ENCODE results near the gene NRL. TPM values are rescaled to one million over a fixed set of nuclear protein-coding genes. Genes with fewer than 3 reads are reported as not detected.
"Not testable (repeated sequence)": the region's sequence is repeated elsewhere in the genome, so short reads cannot be mapped to it uniquely, and the experiment has no call there.

NRL gene
- total and polyA plus RNA-seq, 5 donors: 0.79 to 2.9 (median 2.6) TPM

DNA sequence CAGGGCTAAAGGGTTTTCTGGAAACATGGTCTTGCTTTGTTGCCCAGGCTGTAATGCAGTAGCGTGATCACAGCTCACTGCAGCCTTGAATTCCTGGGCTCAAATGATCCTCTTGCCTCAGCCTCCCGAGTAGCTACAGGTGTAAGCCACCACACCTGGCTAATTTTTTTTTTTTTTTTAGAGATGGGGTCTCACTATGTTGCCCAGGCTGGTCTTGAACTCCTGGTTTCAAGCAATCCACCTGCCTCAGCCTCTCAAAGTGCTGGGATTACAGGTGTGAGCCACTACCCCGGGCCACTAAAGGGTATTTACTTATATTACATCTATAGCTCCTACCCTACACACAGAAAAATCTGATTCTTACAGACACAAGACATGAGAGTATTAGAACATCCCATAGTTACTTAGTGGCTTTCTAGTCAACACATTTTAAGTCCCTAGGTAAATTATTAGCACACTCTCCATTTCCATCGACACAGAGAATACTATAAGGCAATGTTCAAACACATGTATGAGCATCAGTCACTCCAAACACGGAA lies 6.3 kb downstream of the NRL start:
- Histone ChIP-seq H3K9me3 (ENCODE audit: control insufficient read depth, low read length) (no peaks in the 10 kb centered on the region), H3K27me3 (ENCODE audit: control insufficient read depth, insufficient read depth) (no peaks in the 10 kb centered on the region), H3K4me3 (ENCODE audit: low read length) (no peak overlapping the region), H3K27ac (ENCODE audit: low read length) (no peak overlapping the region), H3K4me1 (ENCODE audit: control insufficient read depth, insufficient read depth, low read length) (no peaks in the 10 kb centered on the region)
- 45% methylated on average over 5 of the region's 5 CpGs for WGBS
- intact Hi-C loops (cut with DNase I): loop anchor here in 3 of 4 donors (5.0 to 10.0 kb wide), 2 partner anchors 51 to 54 kb away; partner anchors contain the start of gene CARMIL3 (in 2 of the 3)
- ATAC-seq (peak in 1 of 2 donors; percentile 4), DNase-seq (no peak)

DNA sequence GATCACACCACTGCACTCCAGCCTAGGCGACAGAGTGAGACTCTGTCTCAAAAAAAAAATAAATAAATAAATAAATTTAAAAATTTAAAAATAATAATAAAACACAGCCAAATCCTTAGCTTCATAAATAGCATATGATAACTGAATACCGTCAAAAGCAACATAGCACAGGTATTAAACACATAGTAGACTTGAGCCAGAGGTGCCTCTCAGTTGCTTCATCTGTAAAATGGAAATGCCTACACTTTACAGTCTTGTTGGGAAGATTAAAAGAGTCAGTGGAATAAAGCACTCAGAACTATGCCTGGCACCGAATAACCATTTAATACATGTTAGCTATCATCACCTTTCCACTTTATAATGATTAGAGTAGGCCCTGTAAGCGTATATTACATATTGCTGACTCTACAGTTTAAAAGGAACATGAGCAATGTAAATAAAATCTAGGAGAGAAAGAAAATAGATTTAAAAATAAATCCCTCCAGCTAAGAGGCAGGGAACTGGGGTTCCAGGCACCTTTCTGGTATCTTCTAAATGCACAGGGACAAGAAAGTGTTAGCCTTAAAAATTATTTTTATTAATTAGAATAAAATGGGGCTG lies 8.0 kb downstream of the NRL start:
- intact Hi-C loops (cut with DNase I): loop anchor here in 3 of 4 donors (5.0 to 10.0 kb wide), 2 partner anchors 49 to 52 kb away; partner anchors contain the start of gene CARMIL3 (in 2 of the 3)
- Histone ChIP-seq H3K9me3 (ENCODE audit: control insufficient read depth, low read length) (no peaks in the 10 kb centered on the region), H3K4me1 (ENCODE audit: control insufficient read depth, insufficient read depth, low read length) (no peaks in the 10 kb centered on the region), H3K27ac (ENCODE audit: low read length) (no peak overlapping the region), H3K27me3 (ENCODE audit: control insufficient read depth, insufficient read depth) (no peaks in the 10 kb centered on the region), H3K4me3 (ENCODE audit: low read length) (no peak overlapping the region)
- WGBS: 86% methylated on average over 4 of the region's 4 CpGs
- ATAC-seq (no peak), DNase-seq (no peak)

DNA sequence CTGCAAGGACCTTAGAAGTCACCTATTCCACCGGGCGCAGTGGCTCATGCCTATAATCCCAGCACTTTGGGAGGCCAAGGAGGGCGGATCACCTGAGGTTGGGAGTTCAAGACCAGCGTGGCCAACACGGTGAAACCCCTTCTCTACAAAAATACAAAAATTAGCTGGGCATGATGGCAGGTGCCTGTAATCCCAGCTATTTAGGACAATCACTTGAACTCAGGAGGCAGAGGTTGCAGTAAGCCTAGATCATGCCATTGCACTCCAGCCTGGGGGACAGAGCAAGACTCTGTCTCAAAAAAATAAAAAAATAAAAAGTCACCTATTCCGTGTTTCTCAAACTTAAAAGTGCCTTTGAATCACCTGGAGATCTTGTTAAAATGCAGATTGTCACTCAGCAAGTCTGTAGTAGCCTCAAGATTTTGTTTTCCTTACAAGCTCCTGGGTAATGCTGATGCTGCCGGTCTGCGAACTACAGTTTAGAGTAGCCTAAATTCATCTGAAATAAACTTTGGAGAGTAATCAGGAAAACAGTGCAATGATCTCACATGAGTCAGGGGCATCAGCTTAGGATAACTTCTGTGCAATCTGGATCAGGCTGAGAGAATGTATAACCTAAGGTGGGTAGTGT lies 9.0 kb downstream of the NRL start:
- not testable (repeated sequence) for H3K4me3 ChIP-seq (ENCODE audit: low read length); H3K27ac ChIP-seq (ENCODE audit: low read length); H3K9me3 ChIP-seq (ENCODE audit: control insufficient read depth, low read length); ATAC-seq; H3K4me1 ChIP-seq (ENCODE audit: control insufficient read depth, insufficient read depth, low read length); DNase-seq; H3K27me3 ChIP-seq (ENCODE audit: control insufficient read depth, insufficient read depth)
- intact Hi-C loops (cut with DNase I): loop anchor here in 3 of 4 donors (5.0 to 10.0 kb wide), 2 partner anchors 48 to 51 kb away; partner anchors contain the start of gene CARMIL3 (in 2 of the 3)
- 94% methylated on average over 8 of the region's 8 CpGs for WGBS

DNA sequence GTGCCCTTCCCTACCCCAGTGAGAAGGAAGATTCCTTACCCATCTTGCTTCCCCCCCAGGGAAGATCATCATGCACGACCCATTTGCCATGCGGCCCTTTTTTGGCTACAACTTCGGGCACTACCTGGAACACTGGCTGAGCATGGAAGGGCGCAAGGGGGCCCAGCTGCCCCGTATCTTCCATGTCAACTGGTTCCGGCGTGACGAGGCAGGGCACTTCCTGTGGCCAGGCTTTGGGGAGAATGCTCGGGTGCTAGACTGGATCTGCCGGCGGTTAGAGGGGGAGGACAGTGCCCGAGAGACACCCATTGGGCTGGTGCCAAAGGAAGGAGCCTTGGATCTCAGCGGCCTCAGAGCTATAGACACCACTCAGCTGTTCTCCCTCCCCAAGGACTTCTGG lies 11.3 kb downstream of the NRL start:
- WGBS: 91% methylated on average over 13 of the region's 13 CpGs
- H3K27me3 ChIP-seq (ENCODE audit: control insufficient read depth, insufficient read depth): no peaks in the 10 kb centered on the region
- intact Hi-C loops (cut with DNase I): loop anchor here in 2 of 4 donors (10.0 kb wide), 1 partner anchor 49 kb away; the partner anchor contains the start of gene CARMIL3 (in 2 of the 2)
- no peaks in the 10 kb centered on the region for H3K9me3 ChIP-seq (ENCODE audit: control insufficient read depth, low read length)
- no peak overlapping the region for H3K27ac ChIP-seq (ENCODE audit: low read length)
- H3K4me1 ChIP-seq (ENCODE audit: control insufficient read depth, insufficient read depth, low read length): no peaks in the 10 kb centered on the region
- no peak overlapping the region for H3K4me3 ChIP-seq (ENCODE audit: low read length)
- no peak for DNase-seq
- ATAC-seq: no peak

DNA sequence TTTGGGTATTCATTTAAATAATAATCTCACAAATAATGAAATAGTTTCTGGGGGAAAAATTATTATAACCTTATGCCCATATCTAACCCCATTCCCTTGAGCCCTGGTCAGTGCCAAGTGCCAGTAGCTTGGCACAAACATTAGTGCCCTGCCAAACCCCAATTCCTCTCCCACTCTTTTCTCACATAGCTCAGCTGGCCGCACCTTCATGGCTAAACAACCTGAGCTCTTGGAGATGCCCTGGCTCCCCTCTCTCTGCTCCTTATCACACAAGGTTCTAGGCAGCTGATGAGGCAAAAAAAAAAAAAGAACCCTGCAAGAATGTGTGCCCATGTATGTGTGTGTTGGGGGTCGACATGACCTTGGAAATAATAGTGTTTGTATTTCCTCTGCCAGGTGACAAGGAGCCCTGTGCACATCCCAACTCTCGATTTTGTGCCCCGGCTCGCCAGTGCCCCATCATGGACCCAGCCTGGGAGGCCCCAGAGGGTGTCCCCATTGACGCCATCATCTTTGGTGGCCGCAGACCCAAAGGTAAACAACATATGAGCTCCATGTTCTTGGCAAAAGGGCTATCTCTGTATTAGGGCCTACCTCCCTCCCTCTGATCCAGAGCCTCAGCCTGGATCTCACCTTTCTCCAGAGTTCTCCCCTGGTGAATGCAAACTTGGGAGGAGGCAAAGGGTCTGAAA lies 12.2 kb downstream of the NRL start:
- no peak for ATAC-seq
- WGBS: 92% methylated on average over 7 of the region's 7 CpGs
- intact Hi-C loops (cut with DNase I): loop anchor here in 2 of 4 donors (10.0 kb wide), 1 partner anchor 48 kb away; the partner anchor contains the start of gene CARMIL3 (in 2 of the 2)

DNA sequence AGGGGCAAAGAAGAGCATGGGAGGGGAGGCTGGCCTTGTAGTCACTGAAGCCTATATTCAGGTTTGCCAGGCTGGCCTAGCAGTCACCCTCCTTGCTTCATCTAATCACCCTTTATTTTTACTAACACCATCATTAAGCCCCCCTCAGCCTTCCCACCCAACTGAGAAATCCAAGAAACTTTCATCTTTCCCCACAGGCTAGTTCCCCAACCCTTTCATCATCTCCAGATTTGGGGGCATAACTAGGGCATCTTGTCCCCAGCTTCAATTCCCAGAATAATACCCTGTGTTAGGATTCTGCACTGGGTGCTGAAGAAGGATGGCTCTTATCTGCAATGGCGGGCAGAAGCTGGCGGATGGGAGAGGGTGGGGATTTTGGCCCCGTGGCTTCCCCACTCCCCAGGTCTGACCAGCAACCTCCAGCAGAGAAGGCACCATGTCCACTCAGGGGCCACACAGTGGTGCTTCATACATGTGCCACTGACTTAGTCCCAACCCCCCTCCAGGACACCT lies 13.7 kb downstream of the NRL start:
- no peaks in the 10 kb centered on the region for H3K9me3 ChIP-seq (ENCODE audit: control insufficient read depth, low read length)
- no peak for ATAC-seq
- no peak overlapping the region for H3K4me3 ChIP-seq (ENCODE audit: low read length)
- WGBS: 94% methylated on average over 3 of the region's 3 CpGs
- intact Hi-C loops (cut with DNase I): loop anchor here in 2 of 4 donors (10.0 kb wide), 1 partner anchor 46 kb away; the partner anchor contains the start of gene CARMIL3 (in 2 of the 2)
- no peaks in the 10 kb centered on the region for H3K4me1 ChIP-seq (ENCODE audit: control insufficient read depth, insufficient read depth, low read length)
- H3K27ac ChIP-seq (ENCODE audit: low read length): no peak overlapping the region
- no peak for DNase-seq
- no peaks in the 10 kb centered on the region for H3K27me3 ChIP-seq (ENCODE audit: control insufficient read depth, insufficient read depth)

More for the DNA sequence above, 12.2 kb downstream of the NRL start:
- no peak for DNase-seq
- no peaks in the 10 kb centered on the region for H3K27me3 ChIP-seq (ENCODE audit: control insufficient read depth, insufficient read depth)
- no peaks in the 10 kb centered on the region for H3K4me1 ChIP-seq (ENCODE audit: control insufficient read depth, insufficient read depth, low read length)
- no peak overlapping the region for H3K4me3 ChIP-seq (ENCODE audit: low read length)
- no peaks in the 10 kb centered on the region for H3K9me3 ChIP-seq (ENCODE audit: control insufficient read depth, low read length)
- no peak overlapping the region for H3K27ac ChIP-seq (ENCODE audit: low read length)

DNA sequence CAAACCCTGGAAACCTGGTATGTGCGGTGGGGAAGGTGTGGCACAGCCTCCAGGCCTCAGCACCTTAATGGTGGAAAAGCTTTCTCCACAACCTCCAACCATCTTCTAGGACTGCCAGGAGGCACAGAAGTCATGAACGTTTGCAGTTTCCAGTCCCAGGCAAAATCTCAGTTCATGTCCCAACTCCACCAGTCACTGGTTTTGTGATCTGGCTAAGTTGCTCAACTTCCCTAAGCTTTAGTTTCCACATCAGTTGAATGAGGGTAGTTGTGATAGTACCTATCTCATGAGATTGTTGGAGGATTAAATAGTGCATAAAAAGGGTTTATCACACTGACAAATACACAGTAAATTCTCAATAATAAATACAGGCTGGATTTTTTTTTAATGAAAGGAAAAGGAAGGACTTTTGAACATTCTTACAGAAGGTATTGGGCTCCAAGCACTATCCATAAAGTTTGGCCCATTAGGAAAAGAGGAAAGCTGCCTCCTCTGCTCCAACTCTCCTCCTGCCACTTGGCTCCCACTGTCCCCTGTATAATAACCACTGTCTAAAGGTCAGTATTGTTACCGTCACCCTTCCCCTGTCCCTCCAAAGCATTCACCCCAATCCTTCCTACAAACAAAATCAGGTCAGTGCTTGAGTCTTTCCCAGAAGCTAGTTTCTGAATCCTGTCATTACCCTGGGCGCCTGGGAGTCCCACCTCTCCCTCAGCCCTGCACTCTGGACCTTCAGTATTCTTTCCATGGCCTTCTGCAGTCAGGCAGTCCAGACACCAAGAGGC lies 14.4 kb downstream of the NRL start:
- intact Hi-C loops (cut with DNase I): loop anchor here in 2 of 4 donors (10.0 kb wide), 1 partner anchor 46 kb away; the partner anchor contains the start of gene CARMIL3 (in 2 of the 2)
- no peak overlapping the region for H3K27ac ChIP-seq (ENCODE audit: low read length)
- ATAC-seq (no peak), DNase-seq (no peak)
- WGBS: 78% methylated on average over 4 of the region's 4 CpGs
- no peak overlapping the region for H3K4me3 ChIP-seq (ENCODE audit: low read length)
- H3K9me3 ChIP-seq (ENCODE audit: control insufficient read depth, low read length): no peaks in the 10 kb centered on the region
- no peaks in the 10 kb centered on the region for H3K27me3 ChIP-seq (ENCODE audit: control insufficient read depth, insufficient read depth)
- H3K4me1 ChIP-seq (ENCODE audit: control insufficient read depth, insufficient read depth, low read length): no peaks in the 10 kb centered on the region

DNA sequence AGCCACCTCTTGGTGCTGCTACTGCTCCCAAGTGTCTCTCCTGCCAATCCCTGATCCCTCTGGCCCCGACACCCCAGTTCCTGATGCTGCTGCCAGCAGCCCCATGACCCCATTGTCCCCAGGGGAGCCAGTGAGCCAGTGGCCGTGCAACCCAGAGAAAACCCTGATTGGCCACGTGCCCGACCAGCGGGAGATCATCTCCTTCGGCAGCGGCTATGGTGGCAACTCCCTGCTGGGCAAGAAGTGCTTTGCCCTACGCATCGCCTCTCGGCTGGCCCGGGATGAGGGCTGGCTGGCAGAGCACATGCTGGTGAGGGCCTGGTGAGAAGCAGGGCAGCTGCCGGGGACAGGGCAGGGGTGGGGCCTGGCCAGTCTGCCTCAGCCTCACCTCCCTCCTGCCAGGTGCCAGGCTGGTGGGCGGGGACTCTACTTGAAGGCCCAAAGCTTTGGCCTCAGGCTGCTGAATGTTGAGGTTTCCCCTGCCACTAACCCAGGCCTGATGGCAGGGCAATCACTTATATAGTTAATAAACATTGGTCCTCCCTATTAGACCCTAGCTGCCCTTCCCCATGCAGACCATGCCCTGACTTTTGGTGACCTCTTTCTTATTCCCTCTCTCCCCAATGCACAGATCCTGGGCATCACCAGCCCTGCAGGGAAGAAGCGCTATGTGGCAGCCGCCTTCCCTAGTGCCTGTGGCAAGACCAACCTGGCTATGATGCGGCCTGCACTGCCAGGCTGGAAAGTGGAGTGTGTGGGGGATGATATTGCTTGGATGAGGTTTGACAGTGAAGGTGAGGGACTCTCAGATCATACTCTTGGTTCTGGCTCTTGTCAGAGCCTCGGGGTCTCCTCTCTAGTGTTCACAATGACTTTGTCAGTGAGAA lies 15.6 kb downstream of the NRL start:
- intact Hi-C loops (cut with DNase I): loop anchor here in 2 of 4 donors (10.0 kb wide), 1 partner anchor 114 kb away; the partner anchor contains the start of gene DHRS4L2 (in 2 of the 2)
- no peak for DNase-seq
- Histone ChIP-seq H3K4me1 (ENCODE audit: control insufficient read depth, insufficient read depth, low read length) (peaks cover 4% of the 10 kb centered on the region), H3K27me3 (ENCODE audit: control insufficient read depth, insufficient read depth) (no peaks in the 10 kb centered on the region), H3K9me3 (ENCODE audit: control insufficient read depth, low read length) (no peaks in the 10 kb centered on the region), H3K27ac (ENCODE audit: low read length) (no peak overlapping the region), H3K4me3 (ENCODE audit: low read length) (no peak overlapping the region)
- no peak for ATAC-seq
- 82% methylated on average over 17 of the region's 17 CpGs for WGBS

DNA sequence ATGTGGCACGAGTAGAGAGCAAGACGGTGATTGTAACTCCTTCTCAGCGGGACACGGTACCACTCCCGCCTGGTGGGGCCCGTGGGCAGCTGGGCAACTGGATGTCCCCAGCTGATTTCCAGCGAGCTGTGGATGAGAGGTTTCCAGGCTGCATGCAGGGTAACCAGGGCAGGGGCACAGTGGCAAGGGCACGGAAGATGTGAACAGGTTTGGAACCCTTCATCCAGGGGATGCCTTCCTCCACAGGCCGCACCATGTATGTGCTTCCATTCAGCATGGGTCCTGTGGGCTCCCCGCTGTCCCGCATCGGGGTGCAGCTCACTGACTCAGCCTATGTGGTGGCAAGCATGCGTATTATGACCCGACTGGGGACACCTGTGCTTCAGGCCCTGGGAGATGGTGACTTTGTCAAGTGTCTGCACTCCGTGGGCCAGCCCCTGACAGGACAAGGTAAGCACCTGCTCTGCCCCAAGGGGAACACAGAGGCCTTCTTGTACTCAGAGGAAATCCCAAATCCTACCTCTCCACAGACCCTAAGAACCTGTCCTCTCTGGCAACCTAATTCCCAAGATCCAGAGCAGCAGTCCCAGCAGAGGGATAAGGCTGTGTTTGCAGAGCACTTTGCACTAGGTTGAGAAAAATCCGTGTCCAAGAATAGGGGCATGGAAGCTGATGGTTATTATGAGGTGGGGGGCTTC lies 16.4 kb downstream of the NRL start:
- Histone ChIP-seq H3K4me1 (ENCODE audit: control insufficient read depth, insufficient read depth, low read length) (peaks cover 6% of the 10 kb centered on the region), H3K27ac (ENCODE audit: low read length) (no peak overlapping the region), H3K9me3 (ENCODE audit: control insufficient read depth, low read length) (no peaks in the 10 kb centered on the region), H3K27me3 (ENCODE audit: control insufficient read depth, insufficient read depth) (no peaks in the 10 kb centered on the region), H3K4me3 (ENCODE audit: low read length) (no peak overlapping the region)
- intact Hi-C loops (cut with DNase I): loop anchor here in 2 of 4 donors (10.0 kb wide), 1 partner anchor 114 kb away; the partner anchor contains the start of gene DHRS4L2 (in 2 of the 2)
- DNase-seq (no peak), ATAC-seq (no peak)
- WGBS: 94% methylated on average over 16 of the region's 16 CpGs
